Fibroblast of lung (primary cell): ENCODE measurements around the gene PDCD7.

Experiments
- EZH2 ChIP-seq: IDR thresholded peaks from 2 replicates; pipeline ENCODE4 v1.5.1; 2012; ENCODE audit warnings: low read length, control low read depth, mild to moderate bottlenecking; ENCODE audit errors: missing control alignments
- TF ChIP-seq, protein P1 (sequence below), 2 donors: IDR thresholded peaks in 1 of 2; conservative IDR thresholded peaks in 1 of 2; 1 replicate in 1 of 2; 2 replicates in 1 of 2; pipeline ENCODE4 v1.5.1; 2011 to 2012; ENCODE audit warnings: low read length in 2 of 2, control low read depth in 1 of 2, inconsistent platforms in 1 of 2, low read depth in 1 of 2, mild to moderate bottlenecking in 1 of 2

DNA sequence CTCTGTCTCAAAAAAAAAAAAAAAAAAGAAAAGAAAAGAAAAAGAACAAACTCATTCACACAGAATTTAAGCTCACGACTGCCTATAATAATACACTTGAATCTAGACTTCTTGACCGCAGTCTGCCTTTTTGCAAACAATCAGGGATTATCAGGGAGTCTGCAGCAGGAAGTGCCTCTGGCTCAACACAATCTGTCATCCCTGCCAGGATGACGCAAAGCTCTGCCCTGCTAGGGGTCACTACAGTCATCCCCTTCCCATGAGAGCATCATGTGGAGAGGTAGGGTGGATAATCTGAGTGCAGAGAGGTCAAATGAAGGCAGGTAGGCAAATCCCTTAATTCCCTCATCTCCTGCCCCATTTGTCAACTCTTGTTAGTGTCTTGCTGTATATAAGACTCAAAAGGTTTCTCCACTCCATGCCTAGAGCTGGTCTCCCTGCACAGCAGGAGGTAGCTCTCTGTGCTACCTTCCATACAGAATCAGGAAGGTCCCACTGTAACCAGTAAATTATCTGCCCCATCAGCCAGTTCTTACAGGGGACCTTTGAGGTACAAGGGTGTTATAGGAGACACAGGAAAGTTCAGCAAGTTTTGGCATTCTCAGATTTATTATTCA lies 22.8 kb downstream of the PDCD7 start:
- TF ChIP-seq, protein P1, sequence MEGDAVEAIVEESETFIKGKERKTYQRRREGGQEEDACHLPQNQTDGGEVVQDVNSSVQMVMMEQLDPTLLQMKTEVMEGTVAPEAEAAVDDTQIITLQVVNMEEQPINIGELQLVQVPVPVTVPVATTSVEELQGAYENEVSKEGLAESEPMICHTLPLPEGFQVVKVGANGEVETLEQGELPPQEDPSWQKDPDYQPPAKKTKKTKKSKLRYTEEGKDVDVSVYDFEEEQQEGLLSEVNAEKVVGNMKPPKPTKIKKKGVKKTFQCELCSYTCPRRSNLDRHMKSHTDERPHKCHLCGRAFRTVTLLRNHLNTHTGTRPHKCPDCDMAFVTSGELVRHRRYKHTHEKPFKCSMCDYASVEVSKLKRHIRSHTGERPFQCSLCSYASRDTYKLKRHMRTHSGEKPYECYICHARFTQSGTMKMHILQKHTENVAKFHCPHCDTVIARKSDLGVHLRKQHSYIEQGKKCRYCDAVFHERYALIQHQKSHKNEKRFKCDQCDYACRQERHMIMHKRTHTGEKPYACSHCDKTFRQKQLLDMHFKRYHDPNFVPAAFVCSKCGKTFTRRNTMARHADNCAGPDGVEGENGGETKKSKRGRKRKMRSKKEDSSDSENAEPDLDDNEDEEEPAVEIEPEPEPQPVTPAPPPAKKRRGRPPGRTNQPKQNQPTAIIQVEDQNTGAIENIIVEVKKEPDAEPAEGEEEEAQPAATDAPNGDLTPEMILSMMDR (conservative IDR thresholded peaks at IDR 0.05 in 1 of 2, IDR thresholded peaks at IDR 0.05 in 1 of 2; ENCODE audit: low read depth in 1 of 2, low read length in 2 of 2), result no peak
- TF ChIP-seq EZH2, result no peak
